NCI-H1694 treated with DMSO at 0.1 percent for 48 hours (cell line): ENCODE data around the gene SYDE1.

Experiments used
- DNase-seq: peaks from one replicate; lab custom pipeline; 2025; lab: John Stamatoyannopoulos, UW

Gene SYDE1

GRCh38 chr19:15125232-15126067 is 18.2 kb downstream of the SYDE1 start:
- peak; percentile 95 for DNase-seq

- DNase-seq = no peak
Measured at GRCh38 chr19:15126131-15126910, 19.1 kb downstream of the SYDE1 start.

GRCh38 chr19:15128162-15128770 is 21.1 kb downstream of the SYDE1 start:
- no peak for DNase-seq

DNA sequence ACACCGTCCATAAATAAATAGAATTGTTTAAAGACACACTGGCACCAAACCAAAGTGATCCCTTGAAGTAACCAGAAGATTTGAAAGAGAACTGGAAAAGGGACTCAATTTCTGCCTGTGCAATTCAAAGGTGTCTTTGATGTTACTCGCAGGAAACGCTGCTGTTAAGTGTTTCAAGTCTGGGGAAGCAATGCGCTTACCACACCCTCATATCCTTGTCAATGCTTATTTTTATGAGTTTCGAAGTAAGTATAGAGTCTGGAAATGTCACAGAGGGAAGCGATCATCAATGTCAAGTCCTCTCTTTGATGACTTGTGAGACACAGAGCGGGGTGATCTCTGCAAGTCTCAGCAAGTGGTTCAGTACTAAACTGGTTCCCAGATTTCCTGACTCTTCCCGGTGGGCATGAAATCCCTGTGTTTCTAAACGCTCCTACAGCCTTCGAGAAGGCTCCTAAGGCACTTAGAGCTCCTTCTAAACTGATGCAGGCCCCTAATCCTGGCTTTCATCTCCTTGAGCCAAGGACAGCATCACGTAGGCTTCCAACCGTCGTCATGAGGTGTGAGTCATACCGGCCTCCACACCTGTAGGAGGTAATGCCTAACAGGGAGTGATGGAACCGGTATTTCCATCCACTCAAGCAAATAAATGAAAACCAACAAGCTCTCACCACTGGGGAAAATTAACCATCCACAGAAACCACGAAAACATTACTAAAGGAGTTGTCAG is 22.8 kb downstream of the SYDE1 start:
- DNase-seq = no peak

DNA sequence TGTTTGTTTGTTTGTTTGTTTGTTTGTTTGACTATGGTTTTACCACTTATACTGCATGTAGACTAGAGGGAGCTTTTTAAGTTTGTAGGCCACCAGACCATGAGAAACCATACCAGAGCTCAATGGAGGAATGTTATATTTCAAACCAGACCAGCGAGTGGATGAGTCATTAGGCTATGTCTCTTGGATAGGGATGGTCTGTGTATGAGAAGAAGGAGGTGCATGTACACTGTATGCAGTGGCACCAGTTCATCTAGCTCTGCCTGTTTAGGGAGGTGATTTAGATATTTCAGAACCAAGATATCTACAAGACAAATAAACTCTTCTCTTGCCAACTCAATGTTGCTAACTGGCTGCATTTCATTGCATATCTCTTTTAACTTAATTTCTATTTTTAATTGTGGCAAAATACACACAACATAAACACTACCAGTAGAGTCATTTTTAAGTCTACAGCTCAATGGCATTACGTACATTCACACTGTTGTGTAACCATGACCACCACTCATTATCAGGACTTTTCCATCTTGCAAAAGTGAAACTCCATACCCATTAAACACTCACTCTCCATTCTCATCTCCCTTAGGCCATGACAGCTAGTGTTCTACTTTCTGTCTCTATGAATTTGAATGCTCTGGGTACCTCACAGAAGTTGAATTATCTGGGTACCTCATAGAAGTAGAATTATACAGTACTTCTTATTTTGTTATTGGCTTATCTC is 29.2 kb downstream of the SYDE1 start:
- DNase-seq = no peak

DNA sequence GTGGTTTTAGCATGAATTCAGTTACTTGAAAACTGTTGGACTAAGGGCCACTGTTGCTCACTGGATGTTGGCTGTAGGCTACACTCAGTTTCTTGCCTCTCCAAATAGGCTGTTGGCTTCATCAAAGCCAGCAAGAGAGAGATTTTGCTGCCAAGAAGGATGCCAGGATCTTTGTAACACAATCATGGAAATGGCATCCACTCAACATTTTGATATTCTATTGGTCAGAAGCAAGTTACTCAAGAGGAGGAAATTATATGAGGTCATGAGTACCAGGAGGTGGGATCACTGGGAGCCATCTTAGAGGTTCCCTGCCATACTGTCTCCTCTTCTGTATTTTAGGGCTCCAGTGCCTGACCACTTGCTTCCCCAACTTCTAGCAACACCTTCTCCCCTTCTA is 30.6 kb downstream of the SYDE1 start:
- no peak for DNase-seq

GRCh38 chr19:15138427-15138826 is 31.2 kb downstream of the SYDE1 start:
- no peak for DNase-seq

- no peak for DNase-seq
Measured at GRCh38 chr19:15141143-15141542, 33.9 kb downstream of the SYDE1 start.

DNA sequence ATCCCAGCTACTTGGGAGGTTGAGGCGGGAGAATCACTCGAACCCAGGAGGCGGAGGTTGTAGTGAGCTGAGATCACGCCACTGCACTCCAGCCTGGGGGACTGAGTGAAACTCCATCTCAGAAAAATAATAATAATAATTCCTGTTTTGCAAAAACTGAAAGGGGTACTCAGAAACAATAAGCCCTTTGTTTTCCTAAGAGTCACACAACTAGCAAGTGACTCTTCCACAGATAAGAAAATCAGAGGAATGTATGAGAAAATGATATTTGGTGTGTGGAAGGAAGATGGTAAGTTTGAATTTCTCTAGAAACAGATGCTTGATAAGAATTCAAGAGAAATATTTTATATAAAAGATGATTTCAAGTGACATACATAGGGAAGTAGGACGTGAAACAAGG is 35.1 kb downstream of the SYDE1 start:
- DNase-seq = no peak

DNA sequence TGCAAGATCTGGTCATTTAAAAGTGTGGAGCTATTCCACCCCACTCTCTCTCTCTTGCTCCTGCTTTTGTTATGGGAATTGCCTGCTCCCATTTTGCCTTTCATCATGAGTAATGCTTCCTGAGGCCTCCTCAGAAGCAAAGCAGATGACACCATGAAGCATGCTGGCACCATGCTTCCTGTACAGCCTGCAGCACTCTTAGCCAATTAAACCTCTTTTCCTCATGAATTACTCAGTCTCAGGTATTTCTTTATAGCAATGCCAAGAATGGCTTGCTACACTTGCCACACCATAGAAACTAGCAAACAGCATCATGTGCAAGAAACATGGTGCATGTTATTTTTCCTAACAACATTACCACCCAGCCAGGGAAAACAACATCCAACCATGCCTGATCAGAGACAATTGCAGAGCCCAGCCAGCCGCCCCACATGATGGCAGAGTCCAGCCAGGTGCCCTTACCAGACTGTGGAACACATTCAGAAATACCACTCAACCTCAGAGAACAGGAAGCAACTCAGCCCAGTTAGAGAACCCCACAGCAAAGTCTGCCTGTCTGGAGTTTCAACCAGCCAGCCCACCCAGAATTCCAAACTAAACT is 36.9 kb downstream of the SYDE1 start:
- no peak for DNase-seq

GRCh38 chr19:15147090-15147489 is 39.9 kb downstream of the SYDE1 start:
- no peak for DNase-seq

GRCh38 chr19:15149737-15150136 is 42.5 kb downstream of the SYDE1 start:
- DNase-seq = no peak

- peak; percentile 18 for DNase-seq
Measured at GRCh38 chr19:15154002-15154612, 46.9 kb downstream of the SYDE1 start.

DNA sequence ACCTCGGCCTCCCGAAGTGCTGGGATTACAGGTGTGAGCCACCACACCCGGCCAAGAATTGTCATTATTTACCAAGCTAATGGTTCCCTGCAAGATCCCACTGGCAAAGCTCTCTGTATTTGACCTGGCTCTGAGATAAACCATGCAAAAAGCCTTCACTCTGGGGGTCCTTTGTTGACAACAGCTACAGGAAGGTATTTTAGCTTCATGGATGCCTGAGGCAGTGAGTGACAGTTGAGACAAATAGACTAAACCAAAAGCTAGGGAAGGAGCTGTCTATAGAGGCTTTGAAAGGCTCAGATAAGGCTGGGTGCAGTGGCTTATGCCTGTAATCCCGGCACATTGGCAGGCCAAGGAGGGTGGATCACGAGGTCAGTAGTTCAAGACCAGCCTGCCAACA is 48.1 kb downstream of the SYDE1 start:
- DNase-seq = no peak

GRCh38 chr19:15156391-15156790 is 49.2 kb downstream of the SYDE1 start:
- no peak for DNase-seq

DNA sequence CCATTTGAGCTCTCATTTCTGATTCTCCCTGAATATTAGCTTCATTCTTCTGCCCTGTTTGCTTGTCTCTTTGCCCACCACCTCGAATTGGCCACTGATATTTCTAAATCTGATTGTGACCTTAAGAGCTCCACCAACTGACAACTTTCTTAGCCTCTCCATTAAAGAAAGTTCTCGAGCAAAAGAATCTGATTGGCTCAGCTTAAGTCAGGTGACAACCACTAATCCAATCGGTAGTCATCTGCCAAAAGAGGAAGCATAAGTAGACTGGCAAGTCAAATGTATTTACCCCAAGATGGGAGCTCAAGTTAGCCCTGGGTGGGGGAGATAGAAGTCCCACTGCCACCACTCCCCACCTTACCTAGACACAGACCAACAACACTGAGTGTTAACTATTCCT is 52.0 kb downstream of the SYDE1 start:
- DNase-seq = no peak

DNA sequence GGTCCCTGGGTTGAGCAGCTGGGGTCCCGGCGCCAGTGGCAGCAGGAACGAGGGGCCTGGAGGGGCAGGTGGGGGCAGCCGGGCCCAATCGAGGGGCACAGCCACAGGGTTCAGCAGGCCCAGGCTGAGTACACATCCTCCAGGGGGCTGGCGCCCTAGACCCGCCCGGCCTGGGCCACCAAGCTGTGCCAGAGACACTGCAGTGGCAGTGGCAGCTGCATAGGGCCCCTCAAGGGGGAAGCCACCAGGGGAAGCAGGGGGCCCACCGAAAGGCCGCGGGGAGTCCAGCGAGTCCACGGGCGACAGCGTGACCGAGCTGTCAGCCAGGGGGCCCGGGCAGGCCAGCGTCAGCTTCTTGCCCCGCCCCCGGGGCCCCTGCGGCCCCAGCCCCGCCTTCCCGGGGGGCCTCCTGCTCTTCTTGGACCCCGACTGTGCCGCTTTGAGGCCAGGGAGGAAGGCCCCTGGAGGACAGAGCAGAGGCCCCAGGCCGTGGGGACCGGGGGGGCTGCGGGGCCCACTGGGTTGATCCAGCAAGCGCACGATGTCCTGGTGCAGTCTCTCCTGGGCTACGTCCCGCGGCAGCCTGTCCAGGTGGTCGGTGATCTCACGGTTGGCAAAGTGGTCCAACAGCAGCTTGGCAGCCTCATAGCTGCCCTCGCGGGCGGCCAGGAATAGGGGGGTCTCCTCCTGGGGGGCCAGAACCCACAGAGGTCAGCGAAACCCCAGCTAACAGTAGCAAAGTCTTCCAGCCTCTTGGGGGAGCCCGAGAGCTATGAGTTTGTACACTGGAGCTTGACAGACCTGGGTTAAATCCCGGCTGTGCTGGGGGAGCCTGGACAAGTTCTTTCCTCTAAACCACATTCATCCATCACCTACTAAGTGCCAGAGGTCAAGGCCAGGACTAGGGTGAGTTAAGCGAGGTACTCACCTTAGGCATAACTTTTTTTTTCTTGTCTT is 54.1 kb downstream of the SYDE1 start:
- peak; percentile 57 for DNase-seq
